Kidney (tissue), 14 donors: Measurements from ENCODE around the gene ADIPOR1. TPM values are rescaled to one million over a fixed set of nuclear protein-coding genes. Genes with fewer than 3 reads are reported as not detected.
"Not testable (repeated sequence)": the region's sequence is repeated elsewhere in the genome, so short reads cannot be mapped to it uniquely, and the experiment has no call there.

Source experiments
- DNase-seq, 5 donors: peaks; one replicate each; pipeline ENCODE4 v3.0.0-alpha.2; 2013 to 2020
- FAIRE-seq: peaks from 2 replicates; lab custom pipeline; 2012; peaks lifted over from hg19 to GRCh38; lab: Jason Lieb, UNC
- H3K27ac ChIP-seq, 2 donors: one replicate each; pipeline ENCODE4 v1.7.0; 2013; ENCODE audit warnings: low read depth in 2 of 2, low read length in 2 of 2, inconsistent platforms in 1 of 2
- H3K27me3 ChIP-seq: one replicate; pipeline ENCODE4 v1.7.1; 2013; ENCODE audit warnings: low read length, inconsistent platforms; ENCODE audit not compliant: control insufficient read depth, insufficient read depth
- H3K36me3 ChIP-seq, 3 donors: one replicate each; pipeline versions ENCODE4 v1.7.0 to v1.7.1; 2013; ENCODE audit warnings: low read length in 3 of 3, control low read depth in 1 of 3, inconsistent platforms in 1 of 3; ENCODE audit not compliant: insufficient read depth in 3 of 3, control insufficient read depth in 2 of 3
- H3K4me1 ChIP-seq, 3 donors: one replicate each; pipeline versions ENCODE4 v1.7.0 to v1.7.1; 2013; ENCODE audit warnings: low read length in 3 of 3, inconsistent platforms in 1 of 3, low read depth in 1 of 3; ENCODE audit not compliant: control insufficient read depth in 2 of 3, insufficient read depth in 2 of 3
- H3K4me3 ChIP-seq, 3 donors: one replicate each; pipeline versions ENCODE4 v1.7.0 to v1.8.1; 2013; ENCODE audit warnings: low read length in 3 of 3, control low read depth in 1 of 3, inconsistent platforms in 1 of 3
- H3K9ac ChIP-seq, 3 donors: one replicate each; pipeline versions ENCODE4 v1.7.0 to v1.7.1; 2013; ENCODE audit warnings: low read length in 3 of 3, control low read depth in 1 of 3, inconsistent platforms in 1 of 3
- H3K9me3 ChIP-seq, 3 donors: one replicate each; pipeline versions ENCODE4 v1.7.0 to v1.7.1; 2013; ENCODE audit warnings: low read length in 3 of 3, control low read depth in 1 of 3, inconsistent platforms in 1 of 3; ENCODE audit not compliant: control insufficient read depth in 2 of 3, insufficient read depth in 1 of 3
- intact Hi-C: fragments of 100-400 bp; cut with DNase I; formaldehyde crosslinking; loops from one replicate; pipeline ENCODE4 v1.11.1; 2022
- polyA plus RNA-seq: library from polyadenylated mRNA; stranded (reverse); fragments of 350-450 nt; fragmentation: Illumina TruSeq; extraction: RNeasy Lipid Tissue Mini Kit (QIAGEN cat#74804); gene quantifications from one replicate; pipeline ENCODE4 v1.2.3, GENCODE V29; 2014; ENCODE audit warnings: low read depth, low replicate concordance; ENCODE audit not compliant: insufficient read depth
- total RNA-seq: library from RNA; stranded (reverse); fragmentation: NEBNext Ultra II Directional; extraction: Animal tissue kit (Norgen Biotek cat#: 25700); gene quantifications from one replicate; pipeline ENCODE4 v1.2.1, GENCODE V29; 2021
- TF ChIP-seq, protein P1 (sequence below): IDR thresholded peaks from 3 replicates; pipeline ENCODE4 v1.5.1; 2012; ENCODE audit warnings: mild to moderate bottlenecking, moderate library complexity, borderline replicate concordance; ENCODE audit not compliant: insufficient read depth; ENCODE audit errors: extremely low read depth
- donor health status: control.
- donor health status: control.
- donor health status: control.
- donor health status: control.
- donor health status: control.
- donor health status: DM: yes; HTN: yes; CAD: no.
- donor health status: Normal renal cell carcinoma (clear cell type).

ADIPOR1 gene
- total and polyA plus RNA-seq, 2 donors from 2014 or later, result 66.8 to 70.0 TPM

DNA sequence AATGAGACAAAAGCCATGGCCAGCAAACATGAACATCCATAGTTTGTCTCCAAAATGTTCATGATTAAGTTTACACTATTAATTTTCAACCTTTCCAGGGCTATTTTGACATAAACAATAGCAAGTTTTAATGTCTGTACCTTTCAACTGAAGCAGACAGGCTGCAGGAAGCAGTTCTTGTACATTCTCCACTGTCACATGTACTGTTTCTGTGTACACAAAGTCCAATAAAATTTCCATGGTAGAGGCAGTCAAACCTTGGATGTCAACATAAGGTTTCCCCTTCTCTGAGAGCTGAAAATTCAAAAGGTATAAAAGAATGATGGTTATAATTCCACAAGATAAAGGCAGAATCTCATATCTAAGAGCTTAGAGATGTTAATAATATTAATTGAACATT is 38.5 kb downstream of the ADIPOR1 start:
- no peak overlapping the region for H3K27ac ChIP-seq
- intact Hi-C loops, result no loop called here
- no peak for FAIRE-seq
- H3K9ac ChIP-seq, result no peak overlapping the region
- DNase-seq, result no peak
- no peaks in the 10 kb centered on the region for H3K27me3 ChIP-seq
- no peaks in the 10 kb centered on the region for H3K4me1 ChIP-seq
- peaks cover 0 to 24% (median 18%) of the 10 kb centered on the region in 3 donors for H3K36me3 ChIP-seq
- TF ChIP-seq, protein P1, sequence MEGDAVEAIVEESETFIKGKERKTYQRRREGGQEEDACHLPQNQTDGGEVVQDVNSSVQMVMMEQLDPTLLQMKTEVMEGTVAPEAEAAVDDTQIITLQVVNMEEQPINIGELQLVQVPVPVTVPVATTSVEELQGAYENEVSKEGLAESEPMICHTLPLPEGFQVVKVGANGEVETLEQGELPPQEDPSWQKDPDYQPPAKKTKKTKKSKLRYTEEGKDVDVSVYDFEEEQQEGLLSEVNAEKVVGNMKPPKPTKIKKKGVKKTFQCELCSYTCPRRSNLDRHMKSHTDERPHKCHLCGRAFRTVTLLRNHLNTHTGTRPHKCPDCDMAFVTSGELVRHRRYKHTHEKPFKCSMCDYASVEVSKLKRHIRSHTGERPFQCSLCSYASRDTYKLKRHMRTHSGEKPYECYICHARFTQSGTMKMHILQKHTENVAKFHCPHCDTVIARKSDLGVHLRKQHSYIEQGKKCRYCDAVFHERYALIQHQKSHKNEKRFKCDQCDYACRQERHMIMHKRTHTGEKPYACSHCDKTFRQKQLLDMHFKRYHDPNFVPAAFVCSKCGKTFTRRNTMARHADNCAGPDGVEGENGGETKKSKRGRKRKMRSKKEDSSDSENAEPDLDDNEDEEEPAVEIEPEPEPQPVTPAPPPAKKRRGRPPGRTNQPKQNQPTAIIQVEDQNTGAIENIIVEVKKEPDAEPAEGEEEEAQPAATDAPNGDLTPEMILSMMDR, result no peak
- H3K9me3 ChIP-seq, result no peaks in the 10 kb centered on the region
- H3K4me3 ChIP-seq, result no peak overlapping the region

DNA sequence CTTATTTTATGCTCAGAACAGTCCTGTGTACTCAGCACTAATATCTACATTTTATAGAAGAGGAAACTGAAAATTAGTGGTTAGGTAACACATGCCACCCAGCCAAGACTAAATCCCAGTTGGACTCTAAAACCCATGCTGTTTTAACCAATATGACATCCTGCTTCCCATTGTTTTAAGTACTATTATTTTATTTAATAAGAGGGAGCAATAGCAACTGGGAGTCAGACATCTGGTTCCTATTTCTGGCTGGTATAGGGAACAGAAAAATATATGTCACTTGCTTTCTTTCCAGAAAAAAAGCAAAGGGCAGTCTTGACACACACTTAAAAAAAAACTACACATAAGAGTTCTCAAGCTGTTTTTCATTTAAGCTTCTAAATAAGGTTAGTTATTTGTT is 43.0 kb downstream of the ADIPOR1 start:
- H3K27me3 ChIP-seq, result no peaks in the 10 kb centered on the region
- H3K9ac ChIP-seq, result no peak overlapping the region
- no peak overlapping the region for H3K4me3 ChIP-seq
- intact Hi-C loops, result no loop called here
- peaks cover 9 to 57% (median 34%) of the 10 kb centered on the region in 3 donors for H3K36me3 ChIP-seq
- H3K27ac ChIP-seq, result no peak overlapping the region
- no peaks in the 10 kb centered on the region for H3K9me3 ChIP-seq
- no peak for DNase-seq
- TF ChIP-seq, protein P1, result no peak
- H3K4me1 ChIP-seq, result no peaks in the 10 kb centered on the region
- FAIRE-seq, result no peak

DNA sequence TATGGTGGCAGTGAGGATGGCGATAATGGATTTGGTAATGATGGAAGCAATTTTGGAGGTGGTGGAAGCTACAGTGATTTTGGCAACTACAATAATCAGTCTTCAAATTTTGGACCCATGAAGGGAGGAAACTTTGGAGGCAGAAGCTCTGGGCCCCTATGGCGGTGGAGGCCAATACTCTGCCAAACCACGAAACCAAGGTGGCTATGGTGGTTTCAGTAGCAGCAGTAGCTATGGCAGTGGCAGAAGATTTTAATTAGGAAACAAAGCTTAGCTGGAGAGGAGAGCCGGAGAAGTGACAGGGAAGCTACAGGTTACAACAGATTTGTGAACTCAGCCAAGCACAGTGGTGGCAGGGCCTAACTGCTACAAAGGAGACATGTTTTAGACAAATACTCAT is 45.6 kb downstream of the ADIPOR1 start:
- DNase-seq, H3K4me1 ChIP-seq, FAIRE-seq, H3K27me3 ChIP-seq, H3K4me3 ChIP-seq, H3K9ac ChIP-seq, H3K9me3 ChIP-seq, intact Hi-C loops, H3K27ac ChIP-seq: not testable (repeated sequence)
- peaks cover 9 to 72% (median 40%) of the 10 kb centered on the region in 3 donors for H3K36me3 ChIP-seq

DNA sequence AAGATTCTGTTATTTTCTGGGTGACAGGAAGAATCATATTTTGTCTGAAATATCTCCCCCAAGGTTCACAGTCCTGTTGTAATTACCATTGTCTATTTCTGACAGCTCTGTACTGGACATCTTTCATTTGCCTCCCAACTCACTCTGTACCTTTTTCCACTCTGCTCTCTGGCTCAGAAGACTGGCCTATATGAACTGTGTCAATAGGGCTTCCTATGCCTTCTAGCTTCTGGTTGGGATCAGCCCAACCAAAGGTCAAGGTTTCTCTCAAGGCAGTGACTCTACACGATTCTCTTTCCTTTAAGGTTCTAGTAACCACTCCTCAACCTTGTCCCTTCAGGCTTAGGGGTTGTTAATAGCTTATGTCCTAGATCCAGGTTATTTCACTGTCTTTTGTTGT is 48.6 kb downstream of the ADIPOR1 start:
- Histone ChIP-seq H3K27me3 (no peaks in the 10 kb centered on the region), H3K4me3 (no peak overlapping the region), H3K4me1 (no peaks in the 10 kb centered on the region), H3K9ac (no peak overlapping the region), H3K9me3 (peaks cover 0 to 4% (median 0%) of the 10 kb centered on the region in 3 donors), H3K27ac (no peak overlapping the region), H3K36me3 (peaks cover 11 to 66% (median 28%) of the 10 kb centered on the region in 3 donors)
- FAIRE-seq (no peak), DNase-seq (no peak)
- TF ChIP-seq, protein P1, result no peak
- intact Hi-C loops, result no loop called here
